Measurements from ENCODE around the gene COMMD2.

COMMD2 gene

GRCh38 chr3:149702691-149703441 lies 49.4 kb downstream of the COMMD2 start:
- DNase-seq (ENCODE audit: low read depth in 2 of 2) = no peak

- no peak for DNase-seq (ENCODE audit: low read depth in 2 of 2)
Measured at GRCh38 chr3:149701977-149702350, 50.3 kb downstream of the COMMD2 start.

GRCh38 chr3:149701206-149701976 lies 50.9 kb downstream of the COMMD2 start:
- DNase-seq (ENCODE audit: low read depth in 2 of 2) = no peak

Measured in stimulated activated CD8-positive, alpha-beta memory T cell treated with anti-CD3 and anti-CD28 coated beads, Interleukin-7, amount 100 ng/mL, for 4 hours (primary cell).